NCI-H1436 (cell line): ENCODE measurements around the gene TCP11.

Experiments
- DNase-seq: peaks from one replicate; lab custom pipeline; 2025; lab: John Stamatoyannopoulos, UW

Gene TCP11

GRCh38 chr6:35141007-35141655 lies at the start of gene TCP11:
Gene TCP11 (minus strand): TSS chr6:35141339. CDS start chr6:35140870, 469 bp downstream.
- DNase-seq: no peak

DNA sequence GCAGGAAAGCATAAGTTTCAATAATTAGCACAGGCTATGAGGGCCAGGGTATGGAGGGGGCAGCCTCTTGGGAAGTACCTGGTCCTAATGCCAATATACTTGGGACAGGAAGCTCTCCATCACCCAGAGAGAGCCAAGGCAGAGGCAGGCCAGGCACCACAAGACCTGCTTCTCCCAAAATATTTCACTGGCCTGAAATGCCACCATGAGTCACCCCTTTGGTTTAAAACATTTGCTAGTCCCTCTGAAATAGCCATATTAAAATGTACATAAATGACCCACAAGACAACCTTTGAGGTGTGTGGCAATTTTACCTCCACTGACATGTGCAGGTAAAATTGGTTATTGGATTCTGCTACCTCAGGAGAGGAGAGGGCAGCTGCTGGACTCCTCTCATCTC lies 49.2 kb upstream of the TCP11 start:
- no peak for DNase-seq

DNA sequence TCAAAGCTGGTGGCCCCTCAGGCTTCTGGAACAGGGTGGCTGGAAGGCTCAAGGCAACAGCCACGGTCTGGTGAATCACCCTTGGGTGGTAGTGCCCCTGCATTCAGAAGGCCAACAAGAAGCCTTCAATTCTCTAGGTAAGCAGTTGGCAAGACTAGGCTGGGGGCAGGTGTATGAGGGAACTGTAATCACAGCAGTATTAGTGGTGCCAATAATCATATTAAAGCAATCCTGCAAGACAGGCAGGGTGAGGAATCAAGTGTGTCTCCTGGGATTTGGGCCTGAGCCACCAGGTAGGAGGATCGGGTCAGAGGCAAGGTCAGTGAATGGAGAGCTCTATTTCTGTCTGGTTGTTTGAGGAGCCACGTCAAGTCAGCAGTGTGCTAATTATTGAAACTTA lies 47.7 kb upstream of the TCP11 start:
- DNase-seq: no peak

- no peak for DNase-seq
These were observed 45.4 kb upstream of the TCP11 start for GRCh38 chr6:35186571-35186970.

DNA sequence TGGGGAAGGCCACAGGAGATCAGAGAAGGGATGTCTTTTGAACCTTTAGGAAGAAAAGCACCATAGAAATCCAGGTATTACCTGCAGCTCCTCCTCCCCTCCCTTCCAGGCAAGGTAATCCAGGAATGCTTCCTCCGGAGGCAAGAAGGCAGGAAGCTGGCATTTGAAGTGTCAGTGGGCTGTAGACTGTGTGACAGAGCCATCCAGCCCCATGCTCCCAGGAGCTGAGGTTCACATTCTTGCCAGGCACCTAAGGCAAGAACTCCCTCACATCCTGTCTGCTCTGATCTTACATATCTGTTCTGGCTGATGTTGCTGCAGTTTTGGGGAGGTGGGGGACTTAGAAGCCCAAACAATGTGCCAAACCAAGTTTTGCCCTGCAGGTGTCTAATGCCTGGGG lies 44.8 kb upstream of the TCP11 start:
- DNase-seq: no peak

DNA sequence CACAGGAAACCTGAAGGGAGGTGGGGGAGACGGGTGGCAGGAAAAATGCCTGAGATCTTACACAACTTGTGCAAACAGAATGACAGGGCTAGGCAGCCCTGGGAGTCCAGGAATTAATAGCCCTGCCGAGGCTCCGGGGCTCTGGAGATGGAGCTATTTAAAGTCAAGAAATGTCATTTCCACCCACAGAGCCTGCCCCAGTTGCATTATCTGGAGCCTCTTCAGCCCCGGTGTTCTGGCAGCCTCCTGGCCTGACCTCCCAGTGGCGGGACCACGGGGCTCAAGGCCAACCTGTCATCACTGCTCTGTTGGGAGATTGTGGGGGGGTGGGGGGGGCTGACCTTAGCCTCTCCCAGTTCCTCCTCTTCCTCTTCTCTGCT lies 44.2 kb upstream of the TCP11 start:
- DNase-seq: no peak

- DNase-seq: no peak
These were observed 43.6 kb upstream of the TCP11 start for GRCh38 chr6:35184580-35185301.

DNA sequence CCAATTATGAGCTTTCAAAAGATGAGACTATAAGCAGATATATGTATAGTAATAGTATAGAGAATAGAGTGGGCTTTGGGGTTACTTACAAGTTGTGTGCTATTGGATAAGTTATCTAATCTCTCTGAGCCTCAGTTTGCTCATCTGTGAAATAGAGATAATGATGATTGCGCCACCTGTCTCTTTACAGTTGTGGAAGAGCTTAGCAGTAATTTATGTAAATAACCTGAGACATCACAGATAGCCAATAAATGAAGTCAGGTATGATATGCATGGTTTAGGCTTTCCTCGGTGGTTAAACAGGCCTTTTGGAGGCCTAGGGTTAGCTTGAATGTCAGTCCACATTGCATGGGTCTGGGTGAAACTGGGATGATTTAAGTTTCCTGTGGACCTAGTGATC lies 42.8 kb upstream of the TCP11 start:
- no peak for DNase-seq

- no peak for DNase-seq
These were observed 42.1 kb upstream of the TCP11 start for GRCh38 chr6:35183281-35183680.

DNA sequence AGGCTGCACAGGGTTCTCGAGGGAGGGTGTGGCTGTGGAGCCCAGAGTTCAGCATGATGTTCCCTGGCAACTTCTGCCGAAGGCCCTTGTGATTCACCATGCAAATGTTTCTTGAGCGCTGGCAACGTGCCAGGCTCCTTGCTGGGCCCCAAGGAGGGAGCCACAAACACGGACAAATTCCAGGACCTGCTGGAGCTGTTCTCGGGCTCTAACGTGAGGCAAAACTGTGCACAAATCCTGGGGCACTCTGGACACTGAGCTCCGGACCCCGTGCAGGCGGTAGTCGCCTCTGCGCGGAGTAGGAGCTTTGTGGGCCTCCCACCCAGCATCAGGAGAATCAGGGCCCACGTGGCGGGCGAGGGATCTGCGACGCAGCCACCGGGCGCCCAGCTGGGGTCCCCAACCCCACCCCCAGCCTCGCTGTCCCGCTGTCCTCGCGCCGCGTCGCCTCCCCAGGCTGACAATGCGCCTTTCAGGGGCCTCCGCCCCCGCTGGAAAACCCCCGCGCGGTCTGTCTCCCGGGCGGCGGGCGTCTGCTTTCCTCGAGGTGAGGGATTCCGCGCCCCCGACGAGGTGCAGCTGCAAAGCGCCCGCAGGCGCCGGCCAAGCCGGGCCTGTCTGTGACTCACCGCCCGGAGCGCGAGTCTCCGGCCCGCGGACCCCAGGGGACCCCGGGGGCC lies 40.9 kb upstream of the TCP11 start:
- no peak for DNase-seq

DNA sequence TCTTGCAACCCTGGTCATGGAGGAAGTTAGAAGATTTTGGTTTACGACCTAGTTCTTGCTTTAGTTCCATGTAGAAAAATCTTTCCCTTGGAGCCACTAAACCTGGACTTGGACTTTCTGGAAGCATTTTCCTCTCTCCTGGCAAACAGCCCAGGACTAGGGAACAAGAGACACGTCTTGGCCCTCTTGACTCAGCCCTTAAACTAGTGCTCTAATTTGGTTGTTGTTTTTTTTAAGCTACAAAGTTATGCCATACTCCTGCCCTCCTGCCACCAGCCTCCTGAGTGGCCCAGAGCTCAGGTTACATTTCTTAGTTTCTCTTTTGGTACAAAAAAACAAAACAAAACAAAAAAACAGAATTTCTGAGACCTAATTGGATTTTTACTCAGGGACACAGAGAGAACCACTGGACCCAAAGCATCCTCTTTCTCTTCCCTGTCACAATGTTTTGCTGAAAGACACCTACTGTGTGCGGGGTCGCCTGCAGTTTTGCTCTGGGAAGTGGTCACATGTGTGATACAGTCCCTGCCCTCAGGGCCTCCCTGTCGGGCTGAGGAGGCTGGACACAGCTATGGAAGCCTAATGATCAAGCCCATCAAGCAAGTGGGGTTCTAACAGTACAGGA lies 40.3 kb upstream of the TCP11 start:
- DNase-seq: no peak

- no peak for DNase-seq
These were observed 38.9 kb upstream of the TCP11 start for GRCh38 chr6:35179901-35180535.

DNA sequence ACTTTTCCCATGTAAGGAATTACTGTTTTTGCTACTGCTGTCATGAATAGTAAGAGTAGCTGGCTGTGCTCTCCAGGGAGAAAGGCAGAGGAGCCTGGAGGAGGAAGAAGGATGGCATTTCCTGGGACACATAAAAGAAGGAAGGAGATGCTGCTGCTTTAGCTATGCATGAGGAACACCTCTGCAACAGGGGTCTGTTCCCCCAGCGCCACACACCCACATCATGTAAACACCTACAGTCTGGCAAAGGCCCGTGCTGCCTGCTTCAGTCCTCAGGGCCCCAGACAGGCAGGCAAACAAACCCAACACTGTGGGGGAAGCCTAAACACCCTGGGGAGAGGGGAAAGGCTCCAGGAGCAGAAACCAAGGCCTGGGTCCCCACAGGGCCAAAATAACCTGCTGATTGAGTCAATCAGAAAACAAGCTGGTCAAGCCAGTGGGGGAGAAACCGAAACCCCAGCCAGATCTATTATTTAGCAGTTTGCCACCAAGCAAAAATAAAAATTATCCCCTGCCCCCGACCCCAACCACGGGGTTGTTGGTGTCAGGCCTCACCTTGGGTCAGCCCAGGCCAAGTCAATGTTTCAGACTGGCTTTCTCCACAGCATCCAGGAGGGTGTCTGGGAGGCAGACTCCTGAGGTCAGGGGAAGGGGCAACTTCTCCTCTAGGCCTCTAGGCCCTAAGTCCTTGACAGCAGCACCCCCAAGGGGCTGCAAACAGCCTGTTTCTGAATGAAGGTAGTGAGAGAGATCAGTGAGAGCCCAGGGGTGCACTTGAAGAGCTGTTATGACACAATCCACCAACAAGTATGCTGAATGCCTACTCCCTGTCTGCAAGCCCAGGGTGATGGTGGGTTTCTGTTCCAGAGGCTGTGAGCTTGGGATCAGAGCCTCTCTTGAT lies 38.0 kb upstream of the TCP11 start:
- no peak for DNase-seq

DNA sequence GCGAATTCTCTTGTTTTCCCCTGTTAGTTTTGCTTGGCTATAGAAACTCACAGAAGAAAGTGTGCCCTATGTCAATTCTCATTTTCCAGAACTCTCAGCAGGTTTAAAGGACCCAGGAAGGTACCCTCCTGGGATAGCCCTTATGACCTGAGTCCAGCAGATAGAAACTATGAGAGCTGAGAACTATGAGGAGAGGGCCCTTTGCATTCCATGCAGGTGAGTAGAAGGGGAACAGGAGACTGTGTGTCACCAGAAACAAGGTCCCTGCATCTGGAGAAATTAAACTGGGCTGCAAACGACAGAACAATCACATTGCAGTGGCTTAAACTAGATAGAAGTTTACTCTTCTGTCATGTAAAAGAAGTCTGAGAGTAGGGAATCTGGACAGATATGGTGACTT lies 36.9 kb upstream of the TCP11 start:
- no peak for DNase-seq

DNA sequence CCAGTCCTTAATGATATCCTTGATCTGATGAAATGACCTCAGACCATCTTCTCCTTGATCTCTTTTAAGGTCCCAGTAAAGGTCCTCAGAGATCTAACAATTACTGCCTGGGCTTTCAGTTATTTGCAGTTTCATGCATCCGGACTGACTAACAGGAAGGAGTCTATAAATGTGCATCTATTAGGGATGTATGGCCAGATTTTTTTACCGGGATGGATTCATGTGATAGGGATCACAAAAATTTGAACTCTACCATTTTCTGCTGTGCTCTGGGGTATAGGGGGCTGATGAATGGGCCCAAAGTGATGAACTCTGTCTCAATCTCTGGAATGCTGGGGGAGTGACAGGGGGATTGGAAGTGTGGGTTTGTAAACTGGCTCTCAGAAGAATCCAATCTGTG lies 36.5 kb upstream of the TCP11 start:
- no peak for DNase-seq

DNA sequence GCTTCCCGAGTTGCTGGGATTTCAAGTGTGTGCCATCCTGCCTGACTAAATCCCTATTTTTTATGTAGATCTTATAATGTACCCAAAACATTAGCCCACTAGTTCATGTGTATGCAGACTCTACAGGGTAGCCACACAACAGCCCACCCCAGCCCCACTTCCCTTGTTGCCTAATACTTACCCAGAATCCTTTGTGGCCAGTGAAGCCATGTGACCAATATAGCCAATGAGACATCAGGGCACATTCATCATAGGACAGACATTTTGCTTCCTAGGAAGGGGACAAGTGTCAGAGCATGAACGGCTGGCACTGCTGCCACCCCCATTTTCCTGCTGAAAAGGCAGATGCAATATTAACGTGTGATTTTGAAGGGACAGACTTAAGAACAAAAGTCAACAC lies 36.0 kb upstream of the TCP11 start:
- DNase-seq: no peak

DNA sequence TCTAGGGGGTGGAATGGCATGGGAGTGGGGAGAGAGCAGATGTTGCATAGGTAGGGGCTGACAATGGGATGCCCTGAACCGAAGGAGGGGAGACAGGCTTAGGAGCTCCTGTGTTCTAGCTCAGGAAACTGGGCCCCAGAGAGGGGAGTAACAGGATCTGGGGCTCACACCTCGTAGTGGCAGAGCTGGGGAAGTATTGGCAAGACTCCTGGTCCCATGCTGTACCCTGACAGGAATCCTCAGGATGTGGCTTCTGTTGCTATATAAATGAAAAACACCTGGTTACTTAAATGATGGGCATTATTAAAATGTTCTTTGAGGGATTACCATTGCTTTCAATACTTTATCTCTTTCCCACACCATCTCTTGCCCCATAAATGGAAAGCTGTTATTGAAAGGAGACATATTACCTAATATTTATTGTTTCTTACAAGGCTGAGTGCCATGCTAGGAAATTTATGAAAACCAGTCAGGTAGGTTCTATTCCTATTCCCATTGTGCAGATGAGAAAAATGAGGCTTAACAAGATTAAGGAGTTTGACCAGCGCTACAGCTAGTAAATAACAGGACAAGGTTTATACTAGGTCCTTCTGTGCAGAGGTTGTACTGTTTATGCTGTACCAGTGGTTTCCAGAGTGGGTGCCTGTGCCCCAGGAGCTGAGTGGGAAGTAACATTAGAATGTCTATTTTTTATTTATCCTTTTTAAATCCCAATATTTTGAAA lies 35.3 kb upstream of the TCP11 start:
- no peak for DNase-seq

- DNase-seq: no peak
These were observed 33.4 kb upstream of the TCP11 start for GRCh38 chr6:35174501-35174900.

- DNase-seq: no peak
These were observed 32.9 kb upstream of the TCP11 start for GRCh38 chr6:35174088-35174434.

- no peak for DNase-seq
These were observed 32.4 kb upstream of the TCP11 start for GRCh38 chr6:35173427-35174087.
